GM18909 (cell line): Measurements from ENCODE around the gene DCXR.

Source experiments
- ATAC-seq: cut with Tn5 transposase; IDR thresholded peaks from one replicate; pipeline ENCODE4 v1.9.1; 2021; ENCODE audit warnings: mild to moderate bottlenecking; ENCODE audit not compliant: unreplicated experiment, poor library complexity

The DCXR gene

GRCh38 chr17:82037092-82037888 is at the start of gene DCXR:
DCXR (minus strand) TSS chr17:82037697; CDS start chr17:82037682, 15 bp downstream.
- peak; percentile 88 for ATAC-seq

- no peak for ATAC-seq
Observed at GRCh38 chr17:82085931-82086764, 48.7 kb upstream of the DCXR start.

DNA sequence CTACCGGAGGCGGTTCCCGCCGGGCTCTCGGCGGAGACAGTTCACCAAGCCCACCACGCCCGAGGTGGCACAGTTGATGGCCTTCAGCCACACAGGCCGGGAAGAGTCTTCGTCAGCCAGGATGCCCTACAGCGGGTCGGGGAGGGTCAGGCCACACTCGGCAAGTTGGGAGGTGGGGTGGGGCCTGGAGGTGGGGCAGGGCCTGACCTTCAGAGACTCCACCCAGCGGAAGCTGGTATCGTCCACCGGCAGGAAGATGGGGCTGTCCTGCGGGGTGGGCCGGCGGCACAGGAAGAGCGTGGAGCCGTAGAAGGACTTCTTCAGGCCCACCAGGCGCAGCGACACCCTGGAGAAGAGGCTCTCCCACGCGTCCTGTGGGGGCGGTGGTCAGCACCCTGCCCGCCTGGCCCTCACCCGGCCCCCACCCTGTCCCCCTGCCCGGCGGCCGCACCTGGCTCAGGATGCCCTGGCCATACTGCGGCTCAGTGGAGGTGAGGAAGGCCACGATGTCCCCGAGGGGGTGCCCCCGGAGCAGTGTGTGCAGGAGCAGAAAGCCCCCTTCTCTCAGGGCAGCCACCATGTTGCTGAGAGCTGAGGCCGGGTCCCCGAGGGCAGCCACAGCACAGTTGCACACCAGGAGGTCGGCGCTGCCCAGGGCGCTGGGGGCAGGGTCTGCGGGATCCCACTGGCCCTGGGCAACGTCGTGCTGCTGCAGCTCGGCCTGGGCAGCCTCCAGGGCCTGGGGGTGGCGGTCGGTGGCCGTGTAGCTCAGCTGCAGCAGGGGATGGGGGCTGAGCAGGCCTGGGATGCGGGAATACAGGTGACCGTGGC is 47.7 kb upstream of the DCXR start:
- no peak for ATAC-seq

- ATAC-seq, result no peak
Observed at GRCh38 chr17:82084373-82085030, 47.0 kb upstream of the DCXR start.

DNA sequence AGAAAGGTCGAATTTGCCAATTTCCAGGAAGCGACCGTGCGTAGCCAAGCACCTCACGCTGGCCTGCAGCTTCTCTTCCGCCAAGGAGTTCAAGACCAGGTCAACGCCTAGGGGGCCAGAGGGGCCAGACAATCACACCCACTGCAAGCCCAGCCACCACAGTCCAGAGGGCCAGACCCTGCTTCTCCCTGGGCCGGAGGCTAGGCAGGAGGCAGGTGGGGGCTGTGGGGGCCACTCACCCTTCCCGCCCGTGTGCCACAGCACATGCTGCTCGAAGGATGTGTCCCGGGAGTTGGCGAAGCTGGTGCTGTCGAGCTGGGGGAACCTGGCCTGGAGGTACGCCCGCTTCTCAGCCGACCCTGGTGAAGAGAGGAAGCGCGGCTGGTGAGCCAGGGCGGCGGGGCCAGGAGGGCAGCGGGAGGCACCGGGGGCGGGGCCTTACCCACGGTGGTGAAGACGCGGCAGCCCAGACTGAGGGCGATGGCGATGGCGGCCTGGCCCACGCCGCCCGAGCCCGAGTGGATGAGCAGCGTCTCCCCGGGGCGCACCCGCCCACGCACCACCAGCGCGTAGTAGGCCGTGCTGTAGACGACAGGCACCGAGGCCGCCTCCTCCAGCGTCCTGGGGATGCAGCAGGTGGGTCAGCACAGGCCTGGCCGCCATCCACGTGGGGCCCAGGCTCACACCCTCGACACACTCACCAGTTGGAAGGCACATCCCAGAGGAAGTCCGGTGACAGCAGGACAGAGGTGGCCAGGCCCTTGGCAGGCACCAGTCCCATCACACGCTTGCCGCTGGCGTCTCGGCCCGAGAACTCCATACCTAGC is 46.2 kb upstream of the DCXR start:
- no peak for ATAC-seq

DNA sequence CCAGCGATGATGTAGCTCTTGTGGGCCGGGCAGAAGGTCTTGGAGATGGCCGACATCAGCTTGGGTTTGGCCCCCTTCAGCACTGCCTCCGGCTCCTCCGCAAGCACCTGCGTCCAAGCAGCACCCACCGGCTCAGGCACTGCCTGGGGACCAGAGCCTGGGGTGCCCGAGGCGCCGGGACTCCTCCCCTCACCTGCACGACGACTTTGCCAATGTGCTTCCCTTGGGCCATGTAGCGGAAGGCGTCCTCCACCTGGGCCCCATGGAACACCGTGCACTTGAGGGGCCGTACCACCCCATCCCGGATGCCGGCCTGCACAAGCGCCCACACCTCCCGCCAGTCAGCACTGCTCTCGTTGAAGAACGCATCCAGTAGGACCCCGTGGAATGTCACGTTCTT is 45.5 kb upstream of the DCXR start:
- no peak for ATAC-seq

DNA sequence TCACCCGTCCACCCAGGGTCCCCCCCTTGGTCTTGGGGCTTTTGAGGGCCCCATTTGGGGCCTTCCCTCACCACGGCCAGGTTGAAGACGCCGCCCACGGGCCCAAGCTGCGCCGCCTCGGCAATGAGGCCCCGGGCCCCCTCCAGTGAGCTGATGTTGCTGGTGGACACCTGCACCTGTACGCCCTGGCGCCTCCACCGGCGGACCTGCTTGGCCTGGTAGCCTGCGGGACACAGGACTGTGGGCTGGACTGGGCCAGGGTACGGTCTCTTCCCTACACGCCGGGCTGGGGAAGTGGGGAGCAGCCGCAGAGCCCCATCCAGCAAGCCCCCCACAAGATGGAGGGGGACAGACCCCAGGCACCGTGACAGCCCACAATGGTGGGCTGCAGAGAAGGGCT is 45.0 kb upstream of the DCXR start:
- ATAC-seq, result no peak

GRCh38 chr17:82081966-82082365 is 44.5 kb upstream of the DCXR start:
- ATAC-seq, result no peak

GRCh38 chr17:82081546-82081945 is 44.0 kb upstream of the DCXR start:
- ATAC-seq, result no peak

GRCh38 chr17:82080789-82081464 is 43.4 kb upstream of the DCXR start:
- no peak for ATAC-seq

GRCh38 chr17:82080048-82080788 is 42.7 kb upstream of the DCXR start:
- ATAC-seq, result no peak

DNA sequence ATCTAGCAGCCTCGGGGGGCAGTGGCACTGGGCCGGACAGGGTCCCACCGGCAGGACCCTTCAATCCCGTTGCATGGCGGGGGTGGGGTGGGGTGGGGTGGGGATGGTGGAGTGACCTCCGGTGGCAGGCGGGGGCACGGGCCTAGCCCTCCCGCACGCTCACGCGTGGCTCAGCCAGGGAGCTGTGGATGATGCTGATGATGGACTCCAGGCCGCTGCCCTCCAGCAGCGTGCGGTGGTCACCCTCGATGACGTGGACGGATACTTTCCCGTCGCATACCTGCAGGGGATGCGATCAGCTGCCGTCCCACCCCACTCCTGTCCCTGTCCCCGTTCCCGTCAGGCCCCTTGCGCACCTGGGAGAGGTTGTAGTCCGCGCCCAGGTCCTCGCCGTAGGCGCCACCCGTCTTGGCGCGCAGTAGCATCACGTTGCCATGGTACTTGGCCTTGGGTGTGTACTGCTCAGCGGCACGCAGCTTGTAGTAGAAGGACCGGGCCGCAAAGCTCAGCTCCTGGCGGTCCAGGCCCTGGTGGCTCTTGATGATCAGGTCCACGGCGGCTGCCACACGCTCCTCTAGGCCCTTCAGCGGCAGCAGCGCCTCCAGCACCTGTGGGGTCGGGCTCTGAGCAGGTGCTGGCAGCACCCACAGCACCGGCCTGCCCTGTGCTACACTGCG is 41.6 kb upstream of the DCXR start:
- no peak for ATAC-seq

DNA sequence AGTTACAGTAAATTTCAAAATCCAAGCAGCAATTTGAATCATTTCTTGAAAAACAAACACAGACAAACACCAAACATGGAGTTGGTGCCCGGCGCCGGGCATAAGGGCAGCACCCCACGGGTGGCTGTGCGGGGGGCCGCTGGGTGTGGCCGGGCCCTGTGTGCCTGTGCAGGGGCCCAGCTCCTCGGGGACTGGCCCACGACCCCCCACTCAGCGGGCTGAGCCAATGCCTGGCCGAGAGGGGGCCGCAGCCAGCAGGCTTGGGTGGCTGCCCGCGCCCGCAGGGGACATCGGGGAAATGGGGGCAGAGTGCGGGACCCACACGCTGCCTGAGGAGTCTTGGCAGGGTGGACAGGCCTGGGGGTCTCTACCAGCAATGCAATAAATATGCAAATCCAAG is 40.9 kb upstream of the DCXR start:
- no peak for ATAC-seq

DNA sequence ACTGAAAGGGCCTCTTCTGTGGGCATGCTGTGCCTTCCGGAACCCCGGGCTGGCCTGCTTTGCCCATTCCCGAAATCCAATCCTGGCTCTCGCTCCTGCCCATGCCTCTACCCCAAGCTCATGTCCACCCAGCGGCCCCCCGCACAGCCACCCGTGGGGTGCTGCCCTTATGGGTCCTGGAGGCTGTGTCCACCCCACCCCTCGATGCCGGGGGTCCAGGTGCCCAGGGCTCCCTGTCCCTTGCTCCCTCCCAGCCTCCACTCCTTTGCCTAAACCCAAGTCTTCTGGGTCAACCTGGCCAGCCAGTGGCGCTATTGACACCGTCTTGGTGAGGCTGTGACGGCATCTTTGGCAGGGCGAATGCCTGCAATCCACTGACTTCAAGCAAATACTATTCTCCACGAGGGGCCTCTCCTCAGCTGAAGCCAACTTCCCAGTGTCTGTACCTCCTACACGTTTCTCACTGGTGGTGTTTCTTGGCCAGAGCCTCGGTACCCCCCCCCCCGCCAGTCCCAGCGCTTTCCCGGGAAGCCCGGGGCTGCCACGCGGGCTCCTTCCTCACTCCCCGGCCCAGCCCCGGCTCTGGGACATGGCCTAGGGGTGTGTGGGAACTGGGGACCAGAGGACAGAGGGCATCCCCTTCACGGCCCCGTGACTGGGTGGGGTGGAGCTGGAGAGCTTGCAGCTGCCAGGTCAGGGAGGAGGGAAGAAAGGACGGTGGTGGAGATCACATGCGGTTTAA is 40.3 kb upstream of the DCXR start:
- no peak for ATAC-seq

- ATAC-seq, result no peak
Observed at GRCh38 chr17:82076785-82077591, 39.5 kb upstream of the DCXR start.
